Skeletal muscle cell (primary cell): ENCODE measurements around the gene CENPL.
"Not testable (repeated sequence)": the region's sequence is repeated elsewhere in the genome, so short reads cannot be mapped to it uniquely, and the experiment has no call there.

Experiments
- DNase-seq: peaks from one replicate; pipeline ENCODE4 v3.0.0-alpha.2; 2010; ENCODE audit warnings: low read depth
- H3K4me3 ChIP-seq: 2 replicates; pipeline ENCODE4 v1.5.1; 2011; ENCODE audit warnings: low read depth, mild to moderate bottlenecking, control low read depth, low read length, moderate library complexity

Gene CENPL

DNA sequence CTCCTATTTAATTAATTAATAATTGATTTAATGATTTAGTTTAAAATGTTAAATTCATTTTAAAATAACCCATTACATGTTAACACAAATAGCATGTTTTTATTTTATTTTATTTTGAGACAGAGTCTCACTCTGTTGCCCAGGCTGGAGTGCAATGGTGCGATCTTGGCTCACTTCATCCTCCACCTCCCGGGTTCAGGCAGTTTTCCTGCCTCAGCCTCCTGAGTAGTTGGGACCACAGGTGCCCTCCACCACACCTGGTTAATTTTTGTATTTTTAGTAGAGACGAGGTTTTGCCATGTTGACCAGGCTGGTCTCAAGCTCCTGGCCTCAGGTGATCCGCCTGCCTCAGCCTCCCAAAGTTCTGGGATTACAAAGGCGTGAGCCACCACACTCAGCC lies 34.9 kb upstream of the CENPL start:
- not testable (repeated sequence) for H3K4me3 ChIP-seq, DNase-seq

- no peak for DNase-seq
- H3K4me3 ChIP-seq: no peak overlapping the region
Measured at GRCh38 chr1:173857363-173857917, 32.8 kb upstream of the CENPL start.

GRCh38 chr1:173856903-173857302 lies 32.2 kb upstream of the CENPL start:
- H3K4me3 ChIP-seq: no peak overlapping the region
- DNase-seq: no peak

- DNase-seq: no peak
- H3K4me3 ChIP-seq: no peak overlapping the region
Measured at GRCh38 chr1:173856014-173856413, 31.3 kb upstream of the CENPL start.

DNA sequence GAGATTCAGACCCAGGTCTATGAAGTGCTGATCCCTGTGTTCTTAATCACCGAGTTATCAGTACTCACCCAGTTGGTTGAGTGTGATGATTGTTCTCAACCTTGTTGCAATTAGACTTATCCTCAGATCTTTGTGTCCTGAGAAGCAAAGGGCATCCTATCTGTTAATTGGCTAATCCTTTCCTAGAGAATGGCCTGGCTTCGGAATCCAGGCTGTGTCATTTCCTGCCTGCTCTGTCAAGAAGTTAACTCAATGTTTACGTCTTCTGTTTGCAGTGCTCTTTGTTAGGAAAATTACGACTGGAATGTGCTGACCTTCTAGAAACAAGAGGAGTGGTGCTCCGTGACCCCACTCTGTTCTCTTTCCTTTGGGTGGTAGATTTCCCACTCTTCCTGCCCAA lies 28.4 kb upstream of the CENPL start:
- DNase-seq: peak; percentile 25
- H3K4me3 ChIP-seq: no peak overlapping the region

GRCh38 chr1:173852105-173852504 lies 27.4 kb upstream of the CENPL start:
- no peak for DNase-seq

DNA sequence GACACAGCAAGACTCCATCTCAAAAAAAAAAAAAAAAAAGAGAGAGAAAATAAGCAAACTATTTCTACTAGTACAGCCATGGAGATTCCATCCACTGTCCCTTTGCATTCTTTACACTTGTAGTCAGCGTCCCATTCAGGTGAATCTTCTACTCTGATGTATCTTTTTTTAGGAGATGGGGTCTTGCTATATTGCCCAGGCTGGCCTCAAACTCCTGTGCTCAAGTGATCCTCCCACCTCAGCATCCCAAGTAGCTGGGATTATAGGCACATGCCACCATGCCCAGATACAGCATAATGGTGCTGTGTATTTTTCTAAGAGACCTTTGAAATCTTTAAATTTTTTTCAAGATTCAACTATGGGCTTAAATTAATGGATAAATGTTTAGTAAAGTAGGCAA lies 8.1 kb upstream of the CENPL start:
- H3K4me3 ChIP-seq: no peak overlapping the region
- DNase-seq: no peak

More at GRCh38 chr1:173852105-173852504, 27.4 kb upstream of the CENPL start:
- H3K4me3 ChIP-seq: no peak overlapping the region

DNA sequence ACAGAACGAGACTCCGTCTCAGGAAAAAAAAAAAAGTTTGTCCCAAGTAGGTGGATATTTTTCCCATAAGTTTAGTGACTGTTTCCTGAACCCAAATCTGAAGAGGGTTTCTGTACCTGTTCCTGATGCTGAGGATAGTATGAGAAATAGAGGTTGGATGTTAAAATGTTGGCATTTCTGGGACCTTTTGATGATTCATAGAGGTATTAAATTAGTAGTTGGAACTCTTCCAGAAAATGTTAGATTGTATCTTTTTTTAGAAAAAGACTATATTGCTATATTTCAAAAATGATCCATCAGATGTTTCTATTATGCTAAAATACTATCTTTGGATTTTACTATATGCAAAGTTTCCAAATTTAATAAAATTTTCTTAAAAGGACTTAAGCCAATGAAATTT lies 2.9 kb upstream of the CENPL start:
- DNase-seq: no peak
- no peak overlapping the region for H3K4me3 ChIP-seq

GRCh38 chr1:173823781-173824314 lies 835 bp downstream of the CENPL start:
- H3K4me3 ChIP-seq: peak overlapping the region; percentile 62
- DNase-seq: peak; percentile 17

DNA sequence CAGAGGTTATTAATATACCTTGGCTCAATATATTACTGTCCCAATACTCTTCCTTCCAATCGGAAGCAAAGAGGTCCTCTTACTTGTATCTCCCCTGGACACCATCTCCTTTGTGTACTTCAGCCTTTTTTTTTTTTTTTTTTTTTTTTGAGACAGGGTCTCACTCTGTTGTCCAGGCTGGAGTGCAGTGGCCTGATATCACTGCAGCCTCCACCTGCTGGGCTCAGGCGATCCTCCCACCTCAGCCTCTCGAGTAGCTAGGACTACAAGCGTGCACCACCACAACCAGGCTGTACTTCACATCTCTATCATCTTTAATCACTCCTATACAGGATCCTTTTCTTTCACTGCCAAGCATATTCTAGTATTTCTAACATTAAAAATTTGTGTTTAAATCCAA lies 3.0 kb downstream of the CENPL start:
- no peak for DNase-seq
- no peak overlapping the region for H3K4me3 ChIP-seq

DNA sequence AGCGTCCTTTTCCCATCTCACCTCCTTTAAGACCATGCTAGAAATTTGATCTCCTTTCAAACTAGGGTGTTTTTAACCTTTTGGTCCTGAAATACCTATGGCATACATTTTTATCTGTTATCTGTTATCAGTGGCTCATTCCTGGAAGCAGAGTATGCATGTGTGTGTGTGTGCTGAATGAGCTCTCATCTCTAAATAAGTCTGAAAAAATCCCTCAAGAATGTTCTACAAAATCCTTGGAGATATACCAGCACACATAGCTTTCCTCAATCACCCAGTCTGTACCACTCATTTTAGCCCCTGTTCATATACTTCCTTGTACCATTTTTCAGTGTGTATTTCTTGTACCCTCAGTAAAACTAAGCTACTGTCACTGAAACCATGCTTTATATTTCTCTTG lies 6.2 kb downstream of the CENPL start:
- H3K4me3 ChIP-seq: no peak overlapping the region
- DNase-seq: no peak

GRCh38 chr1:173813654-173814053 lies 11.0 kb downstream of the CENPL start:
- DNase-seq, H3K4me3 ChIP-seq: not testable (repeated sequence)

GRCh38 chr1:173802961-173803360 lies 21.7 kb downstream of the CENPL start:
- DNase-seq: no peak
- H3K4me3 ChIP-seq: no peak overlapping the region

GRCh38 chr1:173799995-173800394 lies 24.7 kb downstream of the CENPL start:
- not testable (repeated sequence) for H3K4me3 ChIP-seq, DNase-seq

- no peak overlapping the region for H3K4me3 ChIP-seq
- DNase-seq: no peak
Measured at GRCh38 chr1:173798078-173798477, 26.6 kb downstream of the CENPL start.

DNA sequence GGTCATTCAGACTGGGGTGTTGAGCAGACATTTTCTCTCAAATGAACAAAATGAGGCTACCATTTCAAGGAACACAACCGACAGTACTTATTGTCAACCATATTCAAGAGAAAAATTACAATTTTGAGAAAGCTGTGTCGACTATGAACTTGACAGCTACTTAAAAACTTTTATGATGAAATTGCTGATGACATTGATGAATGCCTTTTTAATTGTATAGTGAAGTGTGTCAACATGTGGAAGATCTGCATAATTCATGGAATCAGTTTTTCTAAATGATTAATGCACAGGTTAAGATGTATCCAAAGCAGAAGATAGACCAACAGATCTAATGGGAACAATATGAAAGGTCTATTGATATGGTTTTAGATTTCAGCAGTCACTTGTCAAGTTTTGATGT lies 34.8 kb downstream of the CENPL start:
- no peak overlapping the region for H3K4me3 ChIP-seq
- DNase-seq: no peak

DNA sequence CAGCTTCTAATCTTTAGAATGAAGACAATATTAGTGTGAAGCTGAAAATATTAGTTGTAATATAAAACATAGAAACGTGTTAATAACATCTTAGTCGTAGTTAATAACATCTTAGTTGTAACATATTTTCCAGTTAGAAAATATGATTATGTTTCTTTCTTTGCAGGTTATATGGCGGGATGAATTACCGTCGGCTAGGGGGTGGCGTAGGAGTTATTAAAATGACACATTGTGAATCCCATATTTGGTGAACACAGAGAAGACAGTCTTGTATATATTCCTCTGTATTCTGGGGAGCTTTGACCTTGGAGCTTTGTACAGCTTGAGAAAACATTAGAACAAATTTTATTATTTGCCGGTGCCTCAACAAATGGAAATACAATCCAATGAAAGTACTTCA lies 39.7 kb downstream of the CENPL start:
- H3K4me3 ChIP-seq: no peak overlapping the region
- no peak for DNase-seq

DNA sequence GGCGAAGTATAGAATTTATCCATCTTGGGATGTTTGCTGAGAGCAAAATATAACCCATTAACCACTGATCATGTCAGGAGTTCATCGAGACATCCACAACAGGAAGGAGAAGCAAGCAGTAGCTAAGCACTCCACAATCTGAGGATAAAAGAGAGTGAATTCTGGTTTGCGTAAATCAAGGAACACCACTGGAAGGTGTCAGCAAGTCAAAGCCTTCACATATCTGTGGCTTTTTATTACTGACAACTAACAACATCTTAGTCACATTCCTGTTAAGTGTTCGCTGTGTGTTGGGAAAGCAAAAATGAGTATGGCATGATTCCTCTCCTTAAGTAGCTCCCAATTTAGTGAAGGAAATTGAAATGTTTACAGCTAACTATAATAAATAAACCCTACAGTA lies 44.7 kb downstream of the CENPL start:
- no peak overlapping the region for H3K4me3 ChIP-seq
- DNase-seq: no peak

GRCh38 chr1:173775578-173776226 lies 49.0 kb downstream of the CENPL start:
- DNase-seq: no peak
- no peak overlapping the region for H3K4me3 ChIP-seq

GRCh38 chr1:173771560-173771959 lies 53.1 kb downstream of the CENPL start:
- H3K4me3 ChIP-seq: no peak overlapping the region
- no peak for DNase-seq

- not testable (repeated sequence) for H3K4me3 ChIP-seq, DNase-seq
Measured at GRCh38 chr1:173770330-173770729, 54.4 kb downstream of the CENPL start.
